GM12872 (cell line): ENCODE measurements around the gene SIPA1L3.

Source experiments
- TF ChIP-seq, protein P1 (sequence below): IDR thresholded peaks from 3 replicates; pipeline ENCODE4 v1.5.1; 2011; ENCODE audit warnings: low read depth, mild to moderate bottlenecking, low read length, moderate library complexity; ENCODE audit not compliant: insufficient read depth

The SIPA1L3 gene

DNA sequence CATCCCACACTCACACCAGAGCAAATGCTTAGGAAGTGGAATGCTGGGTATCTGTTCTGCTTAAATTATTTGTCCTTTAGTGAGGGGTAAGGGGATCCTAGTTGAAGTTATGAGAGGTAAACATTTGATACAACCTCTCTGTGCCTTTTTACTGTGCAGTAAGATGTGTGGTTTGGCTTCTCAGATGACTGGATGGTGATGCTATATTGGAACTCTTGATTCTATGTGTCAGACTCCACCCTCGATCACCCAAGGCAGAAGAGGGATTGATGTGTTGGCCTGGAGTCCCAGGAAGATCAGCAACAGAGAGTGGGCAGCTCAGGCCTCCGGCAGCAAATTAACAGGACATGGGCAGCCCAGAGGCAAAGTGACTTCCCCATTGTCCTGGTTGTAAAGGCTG lies 66.7 kb downstream of the SIPA1L3 start:
- TF ChIP-seq, protein P1, sequence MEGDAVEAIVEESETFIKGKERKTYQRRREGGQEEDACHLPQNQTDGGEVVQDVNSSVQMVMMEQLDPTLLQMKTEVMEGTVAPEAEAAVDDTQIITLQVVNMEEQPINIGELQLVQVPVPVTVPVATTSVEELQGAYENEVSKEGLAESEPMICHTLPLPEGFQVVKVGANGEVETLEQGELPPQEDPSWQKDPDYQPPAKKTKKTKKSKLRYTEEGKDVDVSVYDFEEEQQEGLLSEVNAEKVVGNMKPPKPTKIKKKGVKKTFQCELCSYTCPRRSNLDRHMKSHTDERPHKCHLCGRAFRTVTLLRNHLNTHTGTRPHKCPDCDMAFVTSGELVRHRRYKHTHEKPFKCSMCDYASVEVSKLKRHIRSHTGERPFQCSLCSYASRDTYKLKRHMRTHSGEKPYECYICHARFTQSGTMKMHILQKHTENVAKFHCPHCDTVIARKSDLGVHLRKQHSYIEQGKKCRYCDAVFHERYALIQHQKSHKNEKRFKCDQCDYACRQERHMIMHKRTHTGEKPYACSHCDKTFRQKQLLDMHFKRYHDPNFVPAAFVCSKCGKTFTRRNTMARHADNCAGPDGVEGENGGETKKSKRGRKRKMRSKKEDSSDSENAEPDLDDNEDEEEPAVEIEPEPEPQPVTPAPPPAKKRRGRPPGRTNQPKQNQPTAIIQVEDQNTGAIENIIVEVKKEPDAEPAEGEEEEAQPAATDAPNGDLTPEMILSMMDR, result no peak

DNA sequence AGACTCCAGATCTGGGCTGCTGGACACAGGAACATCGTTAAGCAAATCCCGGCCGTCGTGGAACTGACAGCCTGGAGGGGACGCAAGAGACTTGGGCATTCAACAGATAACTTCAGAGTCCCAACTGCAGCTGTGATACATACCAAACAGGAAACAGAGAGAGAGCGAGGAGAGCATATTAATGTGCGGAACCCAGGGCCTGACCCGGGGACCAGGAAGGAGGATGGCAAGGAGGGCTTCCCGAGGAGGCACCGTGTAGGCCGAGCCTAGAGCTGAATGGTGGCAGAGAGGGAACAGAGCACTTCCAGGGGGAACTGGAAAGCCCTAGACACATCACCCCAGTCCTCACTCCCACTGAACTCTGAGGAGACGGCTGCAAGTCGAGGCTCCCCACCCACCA lies 68.1 kb downstream of the SIPA1L3 start:
- TF ChIP-seq, protein P1, result peak; percentile 44

DNA sequence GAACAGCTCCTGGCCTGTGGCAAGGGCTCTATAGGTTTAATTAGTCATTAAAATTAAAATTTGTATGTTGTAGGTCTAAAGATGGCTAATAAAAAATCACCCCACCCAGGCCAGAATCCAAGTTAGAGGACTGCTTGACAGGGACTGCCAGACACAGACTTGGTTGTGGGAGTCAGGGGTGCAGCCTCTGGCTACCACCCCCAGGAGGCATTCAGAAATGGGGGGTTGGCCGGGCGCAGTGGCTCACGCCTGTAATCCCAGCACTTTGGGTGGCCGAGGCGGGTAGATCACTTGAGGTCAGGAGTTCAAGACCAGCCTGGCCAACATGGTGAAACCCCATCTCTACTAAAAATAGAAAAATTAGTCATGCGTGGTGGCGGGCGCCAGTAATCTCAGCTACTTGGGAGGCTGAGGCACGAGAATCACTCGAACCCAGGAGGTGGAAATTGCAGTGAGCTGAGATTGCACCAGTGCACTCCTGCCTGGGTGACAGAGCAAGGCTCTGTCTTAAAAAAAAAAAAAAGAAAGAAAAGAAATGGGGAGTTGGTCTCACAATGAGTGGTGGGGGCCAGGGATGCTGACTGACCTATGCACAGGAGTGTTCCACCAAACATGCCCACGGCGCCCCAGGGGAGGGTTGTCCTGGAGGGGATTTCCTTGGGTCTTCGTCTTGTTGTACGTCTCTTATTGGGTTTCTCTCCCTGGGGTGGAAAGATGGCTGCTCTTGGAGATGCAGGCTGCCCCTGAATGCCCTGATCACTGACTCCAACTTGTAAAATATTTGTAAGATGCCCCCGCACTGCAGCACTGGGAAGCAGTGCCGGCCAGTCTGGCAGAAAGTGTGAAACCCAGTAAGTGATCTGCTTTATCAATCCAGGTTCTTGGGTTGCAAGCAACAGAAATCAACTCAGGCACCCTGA lies 68.8 kb downstream of the SIPA1L3 start:
- TF ChIP-seq, protein P1, result no peak

DNA sequence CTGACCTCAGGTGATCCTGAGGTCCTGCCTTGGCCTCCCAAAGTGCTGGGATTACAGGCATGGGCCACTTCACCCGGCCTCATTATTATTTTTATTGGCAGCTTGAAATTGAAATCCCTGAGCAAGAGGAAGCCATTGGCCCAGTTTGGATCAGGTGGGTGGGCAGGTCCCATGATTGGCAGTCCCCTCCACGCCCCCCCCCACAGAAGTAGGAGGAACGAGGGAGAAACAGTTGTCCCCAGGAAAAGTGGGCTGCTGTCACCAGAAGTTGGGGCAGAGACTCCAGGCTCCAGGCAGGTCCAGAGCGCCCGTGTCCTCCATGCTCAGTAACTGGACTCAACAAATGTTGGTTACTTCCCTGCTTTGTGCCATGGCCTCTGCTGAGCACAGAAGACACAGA lies 70.4 kb downstream of the SIPA1L3 start:
- TF ChIP-seq, protein P1, result no peak

DNA sequence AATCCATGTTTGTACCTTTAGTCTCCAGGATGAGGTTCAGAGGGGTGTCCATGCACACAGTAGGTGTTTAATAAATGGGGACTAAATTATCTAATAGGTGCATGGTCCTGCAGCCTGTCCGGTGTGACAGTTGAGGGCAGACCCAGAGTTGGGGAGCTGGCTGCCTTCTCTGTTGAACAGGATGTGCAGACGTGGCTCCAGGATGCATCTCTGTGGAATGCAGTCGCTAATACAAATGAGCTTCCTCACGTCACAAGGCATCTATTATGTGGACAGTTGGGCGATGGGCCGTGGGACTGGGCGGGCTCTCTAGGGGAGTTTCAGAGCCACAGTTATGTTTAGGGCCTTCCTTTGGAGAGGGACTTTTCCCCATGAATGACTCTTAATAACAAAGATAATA lies 71.0 kb downstream of the SIPA1L3 start:
- TF ChIP-seq, protein P1, result no peak

DNA sequence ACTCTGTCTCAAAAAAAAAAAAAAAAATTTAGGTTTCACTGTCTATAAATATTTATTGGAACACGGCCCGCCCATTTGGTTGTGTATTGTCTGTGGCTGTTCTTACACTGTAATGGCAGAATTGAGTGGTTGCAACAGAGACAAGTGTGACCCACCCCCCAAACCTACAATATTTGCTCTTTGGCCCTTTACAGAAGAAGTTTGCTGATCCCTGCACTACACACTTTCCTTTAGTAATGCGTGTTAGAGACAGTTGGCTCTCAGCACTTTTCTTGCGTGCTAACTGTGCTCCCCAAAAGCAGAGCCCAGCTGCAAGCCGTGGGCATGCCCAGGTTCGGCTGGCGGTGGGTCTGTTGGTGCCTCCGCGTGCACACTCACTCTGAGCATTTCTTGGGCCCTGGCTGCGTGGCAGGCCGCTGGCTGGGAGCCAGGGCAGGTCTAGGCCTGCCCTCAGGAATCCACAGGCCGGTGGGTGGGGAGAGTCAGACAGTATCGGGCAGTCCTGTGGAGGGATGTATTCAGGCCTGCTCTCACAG lies 72.6 kb downstream of the SIPA1L3 start:
- TF ChIP-seq, protein P1, result no peak

DNA sequence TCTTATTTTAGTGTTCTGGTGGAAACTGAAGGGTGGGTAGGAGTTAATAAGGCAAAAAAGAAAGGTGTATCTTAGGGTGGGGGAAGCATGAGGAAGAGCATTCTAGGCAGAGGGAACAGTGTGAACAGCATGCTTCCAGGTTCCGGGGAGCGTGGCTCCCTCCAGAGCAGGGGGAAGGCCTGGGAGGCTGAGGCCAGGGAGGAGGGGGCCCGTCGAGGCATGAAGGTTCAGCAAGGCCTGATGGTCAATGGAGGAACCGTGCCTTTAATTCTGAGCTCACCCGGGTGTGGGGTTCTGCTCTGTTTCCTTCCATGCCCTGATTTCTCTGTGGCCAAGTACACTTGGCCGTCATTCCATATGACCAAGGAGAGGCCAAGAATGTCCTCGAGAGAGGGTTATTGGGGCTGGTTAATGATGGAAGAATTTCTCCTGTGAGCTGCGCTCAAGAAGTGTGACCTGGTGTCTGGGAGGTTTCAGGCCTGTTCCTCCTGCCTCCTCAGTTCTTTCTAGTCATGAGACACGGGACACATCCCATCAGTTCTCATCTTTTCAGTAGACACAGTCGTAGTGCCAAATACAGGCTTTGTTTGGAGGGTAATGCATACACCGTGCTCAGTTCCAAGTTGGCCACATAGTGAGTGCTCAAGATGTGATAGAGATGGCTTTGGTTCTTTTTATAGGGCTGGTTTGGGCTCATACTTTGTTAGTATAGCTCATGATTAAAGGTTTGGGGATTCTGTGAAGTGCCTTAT lies 73.6 kb downstream of the SIPA1L3 start:
- TF ChIP-seq, protein P1, result no peak
